Adrenal gland (tissue), 12 donors: ENCODE measurements around the gene NOP56. TPM values are rescaled to one million over a fixed set of nuclear protein-coding genes. Genes with fewer than 3 reads are reported as not detected.

Experiments
- DNase-seq, 7 donors: peaks; one replicate each; pipeline ENCODE4 v3.0.0-alpha.2; 2019 to 2020
- H3K27ac ChIP-seq, 5 donors: fragments of 200-600 bp; sonication (generic) in 4 of 5; 1 replicate in 3 of 5; 2 replicates in 2 of 5; pipeline versions ENCODE4 v1.5.1 to v1.8.0; 2016 to 2020; ENCODE audit warnings: mild to moderate bottlenecking in 1 of 5
- H3K27me3 ChIP-seq: fragments of 200-600 bp; 2 replicates; pipeline ENCODE4 v1.8.0; 2021
- H3K36me3 ChIP-seq, 2 donors: fragments of 200-600 bp; replicated peaks in 1 of 2; 1 replicate in 1 of 2; 2 replicates in 1 of 2; pipeline versions ENCODE4 v1.5.1 to v1.8.0; 2018 to 2022
- H3K4me1 ChIP-seq, 2 donors: fragments of 200-600 bp; replicated peaks in 1 of 2; 1 replicate in 1 of 2; 2 replicates in 1 of 2; pipeline versions ENCODE4 v1.5.1 to v1.8.0; 2018 to 2021
- H3K4me3 ChIP-seq, 4 donors: fragments of 200-600 bp; sonication (generic) in 3 of 4; one replicate each; pipeline ENCODE4 v1.5.1; 2016 to 2018
- H3K9me3 ChIP-seq, 3 donors: fragments of 200-600 bp; sonication (generic) in 1 of 3; replicated peaks in 1 of 3; 1 replicate in 2 of 3; 2 replicates in 1 of 3; pipeline versions ENCODE4 v1.5.1 to v1.8.0; 2016 to 2021
- CTCF ChIP-seq, 6 experiments: fragments of 450-650 bp in 4 of 6; fragments of 200-600 bp in 2 of 6; sonication (generic) in 1 of 6; IDR thresholded peaks; 1 replicate in 5 of 6; 2 replicates in 1 of 6; pipeline versions ENCODE4 v1.5.1 to v1.8.0; 2016 to 2021; ENCODE audit warnings: antibody characterized with exemption in 6 of 6, mild to moderate bottlenecking in 2 of 6, moderate library complexity in 1 of 6
- POLR2A ChIP-seq, 2 donors: fragments of 450-650 bp; IDR thresholded peaks; one replicate each; pipeline ENCODE4 v1.6.1; 2017; ENCODE audit warnings: antibody characterized with exemption in 2 of 2, mild to moderate bottlenecking in 2 of 2, moderate library complexity in 1 of 2
- WGBS, 4 donors: extraction: QIAGEN DNeasy Blood & Tissue Kit in 2 of 4; methylation state at CpG; one replicate each; pipeline versions ENCODE4 v1.1.5 to v1.1.7; 2013 to 2017; 5-methylcytosine and 5-hydroxymethylcytosine counted together
- intact Hi-C, 2 donors: fragments of 100-400 bp; cut with DNase I; formaldehyde crosslinking; loops; one replicate each; pipeline versions ENCODE4 v1.14.1 to v1.15.0; 2022 to 2023
- polyA plus RNA-seq, 3 donors: library from polyadenylated mRNA; stranded (reverse); fragments of 200-250 nt in 2 of 3; fragments of 350-450 nt in 1 of 3; fragmentation: Illumina TruSeq in 1 of 3; extraction: RNeasy Lipid Tissue Mini Kit (QIAGEN cat#74804) in 1 of 3; gene quantifications; one replicate each; pipeline ENCODE4 v1.2.3, GENCODE V29; 2013 to 2014
- total RNA-seq, 9 donors: library from RNA; depleted of rRNA in 4 of 9; stranded (reverse); fragments of >200 nt in 4 of 9; fragments of 120-200 nt in 1 of 9; fragmentation: NEBNext Ultra II Directional in 1 of 9; extraction: Animal tissue kit (Norgen Biotek cat#: 25700) in 1 of 9; gene quantifications; one replicate each; pipeline versions ENCODE4 v1.1.0 to v1.2.4, GENCODE V29; 2013 to 2023
- donor health status: healthy with polysubstance abuse.
- donor health status: Bipolar disorder and iron deficiency.
- donor health status: DM: yes; HTN: yes; CAD: no.
- donor health status: DM: no; HTN: no; CAD: no.
- donor health status: DM: no; HTN: no; CAD: no.
- donor health status: DM: yes; HTN: yes; CAD: no.

Gene NOP56
- total and polyA plus RNA-seq, 12 donors = 52.5 to 181 (median 91.3) TPM

- WGBS, 4 donors = 56 to 75% (median 68%) methylated on average over 6 of the region's 6 CpGs
Observed at GRCh38 chr20:2610941-2611720, 41.3 kb upstream of the NOP56 start.

GRCh38 chr20:2612073-2612472, 40.4 kb upstream of the NOP56 start:
- H3K27ac ChIP-seq = no peak overlapping the region
- H3K9me3 ChIP-seq = no peaks in the 10 kb centered on the region
- no peak for DNase-seq
- TF ChIP-seq POLR2A (IDR thresholded peaks at IDR 0.05) (no peak), CTCF (IDR thresholded peaks at IDR 0.05) (no peak)
- intact Hi-C loops = no loop called here
- 82 to 88% (median 83%) methylated on average over 3 of the region's 3 CpGs for WGBS, 4 donors
- no peaks in the 10 kb centered on the region for H3K36me3 ChIP-seq
- no peak overlapping the region for H3K4me3 ChIP-seq
- no peaks in the 10 kb centered on the region for H3K4me1 ChIP-seq
- no peaks in the 10 kb centered on the region for H3K27me3 ChIP-seq

More at GRCh38 chr20:2610941-2611720, 41.3 kb upstream of the NOP56 start:
- Histone ChIP-seq H3K4me1 (no peaks in the 10 kb centered on the region), H3K4me3 (no peak overlapping the region), H3K27me3 (no peaks in the 10 kb centered on the region), H3K27ac (no peak overlapping the region), H3K36me3 (no peaks in the 10 kb centered on the region), H3K9me3 (peaks cover 0 to 8% (median 6%) of the 10 kb centered on the region in 3 donors)
- intact Hi-C loops = no loop called here
- TF ChIP-seq CTCF (IDR thresholded peaks at IDR 0.05) = no peak
- TF ChIP-seq POLR2A (IDR thresholded peaks at IDR 0.05) = no peak
- DNase-seq = no peak

GRCh38 chr20:2616634-2617033, 35.8 kb upstream of the NOP56 start:
- intact Hi-C loops = no loop called here
- no peak overlapping the region for H3K4me3 ChIP-seq
- no peaks in the 10 kb centered on the region for H3K4me1 ChIP-seq
- H3K27me3 ChIP-seq = no peaks in the 10 kb centered on the region
- H3K36me3 ChIP-seq = no peaks in the 10 kb centered on the region
- no peak for TF ChIP-seq CTCF (IDR thresholded peaks at IDR 0.05)
- no peak for TF ChIP-seq POLR2A (IDR thresholded peaks at IDR 0.05)
- 78 to 86% (median 80%) methylated on average over 9 of the region's 9 CpGs for WGBS, 4 donors
- no peak for DNase-seq
- peak overlapping the region in 1 of 5 donors; percentile 40 for H3K27ac ChIP-seq
- no peaks in the 10 kb centered on the region for H3K9me3 ChIP-seq

- Histone ChIP-seq H3K27ac (peak overlapping the region in 1 of 5 donors; percentile 40), H3K27me3 (no peaks in the 10 kb centered on the region), H3K9me3 (no peaks in the 10 kb centered on the region), H3K4me1 (no peaks in the 10 kb centered on the region), H3K4me3 (no peak overlapping the region), H3K36me3 (no peaks in the 10 kb centered on the region)
- intact Hi-C loops = no loop called here
- WGBS, 4 donors = 55 to 70% (median 61%) methylated on average over 15 to 16 of the region's 16 CpGs
- peak; percentile 20 to 77 (median 73) for DNase-seq
- no peak for TF ChIP-seq POLR2A (IDR thresholded peaks at IDR 0.05)
- TF ChIP-seq CTCF (IDR thresholded peaks at IDR 0.05) = no peak
Observed at GRCh38 chr20:2617099-2617714, 35.2 kb upstream of the NOP56 start.
